HG03575 (cell line): ENCODE measurements around the gene SCPEP1.

Source experiments
- ATAC-seq: cut with Tn5 transposase; IDR thresholded peaks from one replicate; pipeline ENCODE4 v1.9.1; 2021; ENCODE audit not compliant: unreplicated experiment, insufficient number of reproducible peaks, low FRiP score; ENCODE audit errors: extremely low read depth

SCPEP1 gene

DNA sequence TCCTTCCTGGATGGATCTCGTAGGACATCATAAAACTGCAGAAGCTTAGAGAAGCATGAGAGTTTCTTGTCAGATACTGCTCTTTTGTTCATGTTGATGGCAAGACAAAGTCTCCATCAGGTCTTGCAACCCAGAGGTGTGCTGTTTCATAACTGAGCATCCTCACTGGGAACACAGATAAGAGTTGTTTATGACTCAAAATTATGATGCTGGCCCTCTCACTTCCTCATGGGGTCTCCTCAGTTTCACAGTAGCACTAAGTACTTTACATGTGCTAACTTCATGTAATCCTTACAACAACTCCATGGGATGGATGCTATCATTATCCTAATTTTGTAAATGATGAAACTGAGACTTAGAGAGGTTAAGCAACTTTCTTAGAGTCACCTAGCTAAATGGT, 14.4 kb downstream of the SCPEP1 start:
- no peak for ATAC-seq

DNA sequence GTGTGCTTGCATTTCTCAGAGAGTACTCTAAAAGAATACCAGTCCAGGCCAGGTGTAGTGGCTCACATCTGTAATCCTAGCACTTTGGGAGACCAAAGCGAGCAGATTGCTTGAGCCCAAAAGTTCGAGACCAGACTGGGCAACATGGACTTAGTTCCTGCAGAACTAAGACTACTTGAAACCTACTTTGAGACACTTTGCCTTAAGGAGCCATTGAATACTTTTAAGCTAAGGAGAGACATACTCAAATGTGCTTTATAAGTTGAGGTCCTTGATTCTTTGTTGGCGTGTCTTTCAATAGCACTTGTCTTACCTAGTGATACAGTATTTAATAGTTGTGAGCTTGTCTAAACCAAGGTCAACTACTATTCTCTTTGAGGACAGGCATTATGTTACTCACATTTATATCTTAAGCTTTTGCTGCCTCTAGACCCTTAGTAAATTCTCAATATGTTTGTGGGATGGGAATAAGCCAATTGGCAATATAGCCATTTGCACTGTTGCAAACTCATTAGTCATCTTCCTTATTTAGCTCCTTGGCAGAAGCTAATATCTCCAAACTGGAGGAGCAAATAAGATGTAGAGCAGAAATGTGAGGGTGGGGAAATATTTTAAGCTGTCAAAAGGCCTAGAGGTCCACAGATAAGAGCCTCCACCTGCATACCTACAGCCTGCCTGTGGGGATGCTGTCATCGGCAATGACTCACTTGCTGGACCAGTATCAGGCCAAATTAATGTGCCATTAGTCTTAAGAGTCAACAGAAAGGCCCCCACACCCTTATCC, 16.3 kb downstream of the SCPEP1 start:
- ATAC-seq: no peak

DNA sequence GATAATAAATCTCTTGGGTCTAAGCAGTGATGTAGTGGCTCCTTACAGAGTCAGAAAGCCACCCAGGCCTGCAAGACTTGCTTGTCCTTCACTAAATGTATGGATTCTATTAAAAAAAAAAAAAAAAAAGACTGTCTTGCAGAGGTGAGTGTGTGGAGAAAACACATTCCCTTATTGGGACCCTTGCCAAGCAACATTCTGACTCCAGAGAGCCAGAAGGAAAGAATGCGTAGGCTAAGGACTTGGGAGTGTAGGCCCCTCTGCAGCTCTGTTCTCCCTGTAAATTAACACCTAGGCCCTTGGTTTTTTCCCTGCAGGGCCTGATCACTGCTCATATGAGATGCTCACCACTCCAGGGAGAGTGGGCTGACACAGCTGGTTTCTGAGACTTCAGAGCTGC, 17.8 kb downstream of the SCPEP1 start:
- no peak for ATAC-seq

DNA sequence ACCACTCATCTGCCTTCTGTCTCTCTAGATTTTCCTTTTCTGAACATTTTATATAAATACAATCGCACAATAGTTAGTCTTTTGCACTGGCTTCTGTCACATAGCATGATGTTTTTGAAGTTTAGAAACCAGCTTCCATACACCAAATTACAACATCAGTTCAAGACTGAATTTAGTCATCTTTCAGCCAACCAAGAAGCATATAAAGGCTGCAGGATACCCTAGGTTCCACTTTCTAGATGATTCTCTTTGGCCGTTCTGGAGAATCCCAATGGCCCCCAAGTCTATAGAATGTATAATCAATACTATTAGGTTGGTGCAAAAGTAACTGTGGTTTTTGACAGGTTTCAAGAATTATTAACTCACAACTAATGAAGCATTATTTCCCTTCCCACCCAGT, 19.4 kb downstream of the SCPEP1 start:
- ATAC-seq: no peak

DNA sequence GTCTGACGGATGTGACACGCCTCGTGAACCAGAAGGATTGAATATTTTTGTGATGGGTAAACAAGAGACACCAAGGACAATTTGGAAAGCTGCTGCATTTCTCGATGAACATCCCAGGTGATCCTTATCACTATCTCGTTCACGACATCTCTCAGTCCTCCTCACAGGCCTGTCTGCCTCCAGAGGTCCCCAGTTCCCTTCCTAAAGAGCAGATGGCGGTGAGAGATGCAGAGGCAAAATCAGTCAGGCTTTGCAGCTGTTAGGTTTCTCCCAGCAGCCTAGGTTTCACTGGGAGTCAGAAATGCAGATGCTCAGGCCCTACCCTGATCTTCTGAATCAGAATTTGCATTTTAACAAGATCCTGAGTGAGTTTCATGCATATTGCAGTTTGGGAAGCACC, 23.6 kb downstream of the SCPEP1 start:
- no peak for ATAC-seq

GRCh38 chr17:57002904-57003303, 25.0 kb downstream of the SCPEP1 start:
- ATAC-seq: no peak

- peak; percentile 63 for ATAC-seq
Measured at GRCh38 chr17:57004944-57005579, 27.1 kb downstream of the SCPEP1 start.

DNA sequence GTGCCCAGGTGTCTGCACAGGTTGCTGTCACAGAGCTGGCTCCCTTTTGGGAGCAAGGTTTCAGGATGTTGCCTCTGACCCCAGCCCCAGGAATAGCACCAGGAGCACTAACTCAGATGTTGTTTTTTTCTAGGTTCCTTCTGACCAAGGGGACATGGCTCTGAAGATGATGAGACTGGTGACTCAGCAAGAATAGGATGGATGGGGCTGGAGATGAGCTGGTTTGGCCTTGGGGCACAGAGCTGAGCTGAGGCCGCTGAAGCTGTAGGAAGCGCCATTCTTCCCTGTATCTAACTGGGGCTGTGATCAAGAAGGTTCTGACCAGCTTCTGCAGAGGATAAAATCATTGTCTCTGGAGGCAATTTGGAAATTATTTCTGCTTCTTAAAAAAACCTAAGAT, 28.1 kb downstream of the SCPEP1 start:
- no peak for ATAC-seq

GRCh38 chr17:57008958-57009357, 31.0 kb downstream of the SCPEP1 start:
- ATAC-seq: no peak

- ATAC-seq: no peak
Measured at GRCh38 chr17:57009737-57010445, 32.0 kb downstream of the SCPEP1 start.

- ATAC-seq: no peak
Measured at GRCh38 chr17:57010487-57010886, 32.6 kb downstream of the SCPEP1 start.

DNA sequence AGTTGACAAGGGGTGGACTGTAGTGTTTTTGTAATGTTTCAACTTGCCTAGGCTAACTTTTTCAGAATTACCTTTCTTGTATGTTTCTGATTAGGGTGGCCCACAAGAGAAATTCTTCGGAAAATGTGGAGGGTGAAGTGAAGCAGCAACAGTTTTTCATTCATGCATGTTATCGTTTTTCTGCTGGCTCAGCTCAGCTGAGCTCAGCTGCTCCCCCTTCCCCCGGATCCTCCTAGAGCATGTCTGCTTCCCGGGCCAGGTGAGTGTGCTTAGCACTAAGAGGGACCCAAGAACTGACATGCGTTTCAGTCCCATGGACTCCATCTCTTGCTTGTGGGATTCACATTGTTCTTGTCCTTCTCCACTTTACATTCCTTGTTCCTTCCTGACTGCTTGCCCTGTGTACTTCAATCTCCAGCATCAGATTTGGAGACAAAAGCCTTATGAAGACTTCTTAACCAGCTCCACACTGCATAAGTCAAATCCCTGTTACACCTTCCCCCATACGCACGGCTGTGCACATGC, 33.6 kb downstream of the SCPEP1 start:
- ATAC-seq: no peak

DNA sequence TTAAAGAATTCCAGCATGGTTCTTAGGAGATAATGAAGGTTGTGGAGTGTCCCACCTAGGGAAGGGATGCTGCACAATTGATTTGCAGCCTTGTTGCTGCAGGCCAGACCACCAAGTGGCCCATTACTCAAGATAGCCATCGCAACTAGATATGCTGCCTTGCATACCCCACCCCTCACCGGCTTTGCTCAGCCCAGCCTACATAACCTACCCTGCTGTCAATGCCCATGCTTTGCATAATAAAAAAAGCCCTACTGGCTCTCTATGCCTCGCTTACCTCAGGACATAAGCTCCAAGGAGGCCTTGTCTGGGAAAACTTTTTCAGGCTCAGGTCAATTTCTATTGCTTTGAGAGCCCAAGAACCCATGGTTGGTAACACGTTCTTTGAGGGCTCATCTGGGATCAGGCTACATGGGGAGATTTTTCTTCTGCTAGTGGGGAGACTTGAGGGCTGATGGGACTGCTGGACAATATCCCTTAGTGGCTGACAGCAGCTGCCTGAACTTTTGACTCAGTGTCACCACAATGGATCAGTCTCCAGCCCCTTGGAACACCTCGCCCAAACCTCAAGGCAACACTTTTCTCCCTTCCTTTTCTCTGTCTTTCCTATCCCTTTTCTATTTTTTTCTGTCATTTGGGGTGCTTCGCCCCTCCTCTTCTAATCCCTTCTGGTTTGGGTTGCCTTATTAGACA, 38.3 kb downstream of the SCPEP1 start:
- no peak for ATAC-seq

GRCh38 chr17:57016764-57017116, 38.8 kb downstream of the SCPEP1 start:
- no peak for ATAC-seq

DNA sequence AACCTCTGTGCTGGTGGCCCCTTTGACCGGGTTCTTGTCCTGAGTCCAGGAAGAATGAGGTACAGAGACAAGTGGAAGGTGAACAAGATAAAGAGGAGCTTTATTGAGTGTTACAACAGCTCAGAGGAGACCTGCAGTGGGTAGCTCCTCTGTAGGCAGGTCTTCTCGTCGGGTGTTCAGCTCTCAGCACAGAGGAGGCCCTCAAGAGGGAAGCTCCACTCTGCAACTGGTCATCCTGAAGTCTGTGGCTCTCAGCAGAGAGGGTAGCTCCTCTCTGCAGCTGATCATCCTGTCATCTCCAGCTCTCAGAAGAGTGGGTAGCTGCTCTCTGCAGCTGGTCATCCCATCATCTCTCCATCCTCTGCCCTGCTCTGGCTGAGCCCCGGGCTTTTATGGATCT, 39.7 kb downstream of the SCPEP1 start:
- no peak for ATAC-seq

DNA sequence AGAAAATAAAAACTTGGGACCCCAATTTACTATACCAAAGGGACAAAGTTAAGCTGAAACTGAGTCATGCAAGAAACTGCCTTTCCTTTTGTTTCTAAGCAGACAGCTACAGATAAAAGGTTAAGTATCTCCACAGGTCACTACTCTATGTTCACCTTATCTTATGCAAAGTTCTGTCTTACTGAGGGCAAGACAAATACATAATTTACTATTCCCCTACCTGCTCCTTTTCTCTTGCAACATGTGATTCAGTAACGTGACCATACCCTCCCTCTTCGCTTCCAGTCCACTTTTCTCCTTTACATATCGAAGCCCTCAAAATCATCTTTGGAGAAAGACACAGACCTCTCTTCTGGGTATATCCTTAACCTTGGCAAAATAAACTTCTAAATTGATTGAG, 42.3 kb downstream of the SCPEP1 start:
- ATAC-seq: no peak

GRCh38 chr17:57021226-57021940, 43.5 kb downstream of the SCPEP1 start:
- ATAC-seq: no peak

GRCh38 chr17:57025876-57026275, 47.9 kb downstream of the SCPEP1 start:
- ATAC-seq: no peak

GRCh38 chr17:57027852-57028251, 49.9 kb downstream of the SCPEP1 start:
- no peak for ATAC-seq
